Iris pigment epithelial cell (primary cell): Measurements from ENCODE around the gene CELF4.

Source experiments
- DNase-seq: peaks from one replicate; pipeline ENCODE4 v3.0.0-alpha.2; 2011; ENCODE audit warnings: low read depth

The CELF4 gene

DNA sequence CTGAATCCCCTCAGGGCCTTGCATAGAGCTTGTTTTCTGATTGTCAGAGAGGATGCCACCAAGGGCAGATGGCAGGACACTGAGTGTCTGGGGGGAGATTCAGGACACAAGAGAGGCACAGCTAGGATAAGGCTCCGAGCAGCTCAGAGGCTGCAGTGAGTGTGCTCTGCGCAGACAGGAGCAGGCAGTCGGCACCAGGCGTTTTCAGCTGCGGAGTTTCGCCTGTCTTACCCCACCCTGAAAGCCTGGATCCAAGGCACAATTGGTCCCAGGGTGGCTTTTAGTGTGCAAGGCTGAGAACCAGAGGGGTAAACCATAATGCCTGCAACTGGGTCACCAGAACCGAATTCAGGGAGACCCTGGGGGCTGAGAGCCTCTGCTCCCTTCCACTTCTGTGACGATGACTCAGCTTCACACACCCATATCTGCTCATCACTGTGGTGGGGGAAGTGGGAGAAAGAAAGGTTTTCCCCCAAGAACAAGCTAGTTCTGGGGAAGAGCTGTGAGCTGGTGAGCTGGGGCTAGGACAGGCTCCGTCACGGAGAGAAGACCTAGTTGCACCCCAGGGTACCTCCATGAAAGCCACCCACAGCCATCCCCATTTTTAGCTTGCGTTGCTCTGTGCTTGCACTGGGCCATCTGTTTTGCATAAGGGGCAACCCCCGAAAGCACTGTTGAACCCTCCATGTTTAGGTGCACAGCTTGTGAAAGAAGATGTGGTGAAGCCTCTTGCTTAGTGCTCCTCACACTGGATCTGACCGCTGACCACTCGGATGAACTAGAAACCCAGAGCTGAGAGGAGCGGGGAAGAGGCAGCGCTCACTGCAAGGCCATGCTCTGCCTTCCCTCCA, 173.7 kb downstream of the CELF4 start:
- no peak for DNase-seq

DNA sequence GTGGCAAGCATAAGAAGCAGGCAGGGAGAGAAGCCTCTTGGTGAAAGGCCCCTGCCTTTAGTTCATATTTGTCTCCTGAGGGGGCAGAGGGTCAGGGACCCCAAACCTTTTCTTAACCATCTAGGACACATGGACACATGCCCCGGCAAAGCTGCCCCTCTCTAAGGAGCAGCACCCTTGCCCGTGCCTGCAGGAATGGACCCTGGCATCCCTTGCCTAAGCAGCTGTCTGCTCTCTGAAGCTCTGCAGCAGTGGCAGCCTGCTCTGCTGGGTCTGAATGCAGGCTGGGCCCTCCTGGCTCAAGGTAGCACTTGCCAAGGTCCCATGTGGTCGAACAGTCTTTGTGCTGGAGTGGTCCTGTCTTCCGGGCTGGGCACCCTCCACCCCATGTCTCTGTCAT, 174.4 kb downstream of the CELF4 start:
- DNase-seq, result no peak

- no peak for DNase-seq
These were observed 174.9 kb downstream of the CELF4 start for GRCh38 chr18:37390687-37391086.

GRCh38 chr18:37389684-37390368, 175.8 kb downstream of the CELF4 start:
- no peak for DNase-seq

DNA sequence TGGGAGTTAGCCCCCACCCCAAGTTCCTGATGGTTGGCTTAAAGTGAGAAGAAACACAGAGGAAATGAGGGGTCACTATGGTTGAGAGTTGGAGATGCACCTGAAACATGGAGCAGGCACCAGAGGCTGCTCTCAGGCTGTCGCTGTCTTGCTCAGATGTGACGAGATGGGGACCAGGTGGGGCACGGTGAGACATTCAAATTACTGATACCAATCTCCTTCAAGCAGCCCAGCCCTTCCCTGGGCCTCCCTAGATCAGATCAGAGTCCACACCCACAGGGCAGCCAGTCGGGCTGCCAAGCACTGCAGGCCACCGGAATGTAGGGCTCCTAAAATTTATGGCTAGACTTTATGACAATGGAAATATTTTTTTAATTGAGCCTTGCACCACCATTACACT, 176.6 kb downstream of the CELF4 start:
- DNase-seq, result no peak

DNA sequence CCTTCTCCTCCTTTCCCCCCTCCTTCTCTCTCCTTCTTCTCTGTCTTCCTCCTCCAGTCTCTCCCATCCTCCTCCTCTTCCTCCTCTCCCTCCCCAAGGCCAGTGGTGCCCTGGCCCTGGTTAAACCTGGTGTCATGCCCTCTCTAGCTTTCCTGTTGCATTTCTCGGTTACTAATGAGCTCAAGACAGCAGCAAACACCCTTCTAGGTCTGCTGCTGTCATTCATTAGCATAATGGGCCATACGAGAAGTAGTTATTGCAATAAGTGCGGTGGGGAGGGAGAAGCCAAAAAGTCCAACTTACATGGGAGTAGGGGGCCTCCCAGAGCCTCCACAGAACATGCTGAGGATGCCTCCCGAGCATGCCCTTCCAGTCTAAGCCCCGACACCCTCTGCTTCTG, 177.2 kb downstream of the CELF4 start:
- no peak for DNase-seq

- peak; percentile 14 for DNase-seq
These were observed 179.5 kb downstream of the CELF4 start for GRCh38 chr18:37385846-37386778.

DNA sequence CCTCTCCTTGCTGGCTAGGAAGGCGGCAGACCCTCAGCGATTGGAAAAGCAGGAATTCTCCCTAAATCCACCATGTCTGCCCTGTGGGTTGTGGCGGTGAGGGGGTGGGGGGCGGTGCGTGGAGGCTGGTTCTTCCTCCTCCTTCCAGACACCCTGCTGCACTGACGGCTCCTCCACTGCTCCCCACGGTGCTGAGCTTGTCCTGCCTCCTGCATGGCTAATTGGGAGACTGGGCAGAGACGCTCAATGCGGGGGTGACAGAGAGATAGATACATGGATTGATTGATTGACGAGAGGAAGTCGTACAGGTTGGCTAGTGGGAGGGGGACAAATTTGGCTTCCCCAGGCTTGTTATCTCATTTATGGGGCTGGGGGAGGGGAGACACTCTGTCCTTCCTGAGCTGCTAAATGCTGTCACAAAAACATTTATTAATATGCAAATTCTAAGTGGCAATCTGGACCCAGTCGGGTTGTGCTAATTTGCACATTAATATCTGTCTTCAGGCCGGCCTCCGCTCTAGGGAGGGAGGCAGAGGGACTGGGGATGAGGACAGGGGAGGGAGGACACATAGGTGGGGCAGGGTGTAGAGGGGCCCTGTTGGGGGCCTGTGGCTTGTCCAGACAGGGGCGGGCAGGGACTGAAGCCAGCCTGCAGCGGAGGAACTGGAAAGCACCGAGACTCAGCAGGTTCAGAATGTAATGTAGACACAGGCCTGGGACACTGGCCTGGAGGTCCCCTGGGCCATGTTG, 181.6 kb downstream of the CELF4 start:
- no peak for DNase-seq

DNA sequence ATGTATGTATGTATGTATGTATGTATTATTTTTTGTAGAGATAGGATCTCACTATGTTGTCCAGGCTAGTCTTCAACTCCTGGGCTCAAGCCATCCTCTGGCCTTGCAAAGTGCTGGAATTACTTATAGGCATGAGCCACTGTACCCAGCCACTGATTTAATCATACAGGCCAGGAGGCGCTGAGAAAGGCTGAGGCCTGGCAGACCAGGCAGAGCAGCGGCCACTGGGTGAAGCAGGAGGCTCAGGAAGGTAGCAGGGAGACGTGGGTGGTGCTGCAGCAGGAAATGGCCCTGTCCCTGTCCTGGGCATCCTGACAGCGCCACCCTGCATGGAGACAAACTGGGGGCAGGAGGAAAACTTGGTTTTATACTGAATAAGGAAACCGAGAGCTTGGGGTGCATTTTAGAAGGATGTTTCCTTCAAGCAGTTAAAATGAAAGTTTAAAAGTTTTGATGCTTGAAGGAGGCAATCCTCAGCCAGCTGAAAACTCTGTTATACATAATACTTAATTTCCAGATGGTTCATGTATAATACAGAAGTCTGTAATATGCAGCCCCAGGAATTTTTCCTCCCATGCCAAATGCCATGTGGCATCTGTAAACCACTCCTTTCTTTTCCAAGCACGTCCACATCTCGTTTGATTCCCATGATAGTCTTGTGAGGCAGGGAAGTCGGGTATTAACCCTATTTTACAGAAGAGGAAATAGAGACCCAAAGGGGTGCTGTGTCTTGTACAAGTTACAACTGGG, 182.4 kb downstream of the CELF4 start:
- no peak for DNase-seq

- DNase-seq, result no peak
These were observed 184.0 kb downstream of the CELF4 start for GRCh38 chr18:37381554-37381953.

GRCh38 chr18:37380546-37381110, 185.0 kb downstream of the CELF4 start:
- DNase-seq, result no peak

- no peak for DNase-seq
These were observed 187.1 kb downstream of the CELF4 start for GRCh38 chr18:37378336-37379010.

DNA sequence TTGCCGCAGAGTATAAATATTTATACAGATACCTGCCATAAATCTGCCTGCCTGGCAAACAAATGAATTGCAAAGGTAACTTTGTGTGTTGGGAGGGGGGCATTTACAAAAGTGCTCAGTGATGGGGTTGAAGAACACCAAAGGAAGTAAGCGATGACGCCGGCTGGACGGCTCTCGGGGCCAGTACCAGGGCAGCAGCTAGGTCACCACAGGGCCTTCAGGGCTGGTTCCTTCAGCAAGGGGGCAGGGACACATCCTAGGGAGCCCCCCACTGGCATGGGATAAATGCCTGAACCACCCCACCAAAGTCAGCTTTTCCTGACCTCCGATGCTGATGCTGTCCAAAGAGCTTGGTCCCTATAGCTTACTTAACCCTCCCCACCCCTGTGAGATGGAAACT, 190.4 kb downstream of the CELF4 start:
- no peak for DNase-seq

GRCh38 chr18:37368110-37368954, 197.3 kb downstream of the CELF4 start:
- no peak for DNase-seq

DNA sequence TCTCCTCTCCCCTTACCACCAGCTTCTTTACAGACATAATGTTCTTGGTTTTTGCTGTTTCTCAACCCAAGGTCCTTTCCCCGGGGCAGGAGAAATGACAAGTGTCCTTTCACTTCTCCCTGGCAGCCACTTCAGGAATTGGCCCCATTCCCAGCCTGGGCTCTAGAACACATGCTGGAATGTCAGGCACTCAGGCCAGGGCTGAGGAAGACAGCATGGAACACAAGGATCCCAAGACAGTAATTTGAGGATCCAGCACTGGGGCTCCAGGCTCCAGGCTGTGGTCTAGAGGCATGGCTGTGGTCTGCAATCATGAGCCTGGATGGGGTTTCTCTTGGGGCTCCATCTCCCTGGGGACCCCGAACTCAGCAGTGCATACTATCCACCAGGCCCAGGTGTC, 201.4 kb downstream of the CELF4 start:
- no peak for DNase-seq

GRCh38 chr18:37362158-37362890, 203.3 kb downstream of the CELF4 start:
- DNase-seq, result no peak

DNA sequence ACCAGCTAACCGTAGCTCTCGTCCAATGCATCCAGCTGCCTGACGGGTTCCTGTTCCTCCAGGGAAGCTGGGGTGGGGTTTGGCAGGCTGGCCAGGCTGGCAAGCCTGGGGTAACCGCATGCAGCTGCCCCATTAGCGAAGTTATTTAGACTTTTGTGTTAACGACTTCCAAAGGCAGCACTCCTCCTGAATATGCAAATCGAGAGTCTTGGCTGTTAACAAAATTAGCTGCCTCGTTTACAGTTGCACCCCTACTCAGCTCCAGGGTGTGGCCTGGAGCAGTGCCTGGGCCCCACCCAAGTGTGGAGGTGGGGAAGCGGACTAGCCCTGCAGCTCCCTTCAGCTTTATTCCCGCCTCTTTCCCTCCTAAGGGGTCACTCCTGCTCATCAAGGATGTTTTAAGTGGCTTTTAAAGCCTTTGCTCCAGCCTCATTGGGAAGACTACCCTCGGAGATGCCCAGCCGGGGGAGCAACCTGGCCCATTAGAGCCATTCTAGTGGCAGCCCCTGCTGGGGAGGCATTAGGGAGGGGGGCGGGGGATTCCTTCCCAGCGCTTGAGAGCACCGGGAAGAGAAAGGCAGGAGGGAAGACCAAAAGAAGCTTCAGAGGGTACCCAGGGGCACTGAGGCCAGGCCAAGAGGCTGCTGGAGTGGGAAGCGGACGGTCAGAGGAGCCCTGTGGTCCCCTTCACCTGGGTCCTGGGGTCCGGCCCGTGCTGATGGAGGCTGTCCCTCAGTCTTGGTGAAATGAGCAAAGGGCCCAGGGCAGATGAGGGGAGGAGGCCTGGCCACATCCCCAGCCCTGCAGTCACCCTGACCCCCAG, 204.1 kb downstream of the CELF4 start:
- no peak for DNase-seq
